Measurements from ENCODE around the gene TCAF1. TPM values are rescaled to one million over a fixed set of nuclear protein-coding genes. Genes with fewer than 3 reads are reported as not detected.

The TCAF1 gene
- total and polyA plus RNA-seq, 4 donors = 20.2 to 75.1 (median 30.1) TPM

- TF ChIP-seq SP1 (IDR thresholded peaks at IDR 0.05) = no peak
- no peak for TF ChIP-seq MAX (IDR thresholded peaks at IDR 0.05)
- TF ChIP-seq ZBTB33 (IDR thresholded peaks at IDR 0.05) = no peak
- TF ChIP-seq EGR1 (IDR thresholded peaks at IDR 0.05; ENCODE audit: low read depth in 2 of 2) = no peak
- no peak for TF ChIP-seq JUND (IDR thresholded peaks at IDR 0.05)
- TF ChIP-seq NR2F2 (IDR thresholded peaks at IDR 0.05) = no peak
- no peak for TF ChIP-seq YY1 (IDR thresholded peaks at IDR 0.05)
- no peak for TF ChIP-seq ATF3 (IDR thresholded peaks at IDR 0.05)
- no peak for TF ChIP-seq RAD21 (IDR thresholded peaks at IDR 0.05)
- no peak for TF ChIP-seq HNF4G (IDR thresholded peaks at IDR 0.05)
- no peak for TF ChIP-seq FOXA1 (IDR thresholded peaks at IDR 0.05)
- no peak for TF ChIP-seq HNF4A (conservative IDR thresholded peaks at IDR 0.05)
- DNase-seq (ENCODE audit: low spot score) = no peak
- Histone ChIP-seq H3K27me3 (ENCODE audit: control insufficient read depth in 4 of 4, insufficient read depth in 4 of 4, low read length in 3 of 4) (no peaks in the 10 kb centered on the region), H3K4me1 (ENCODE audit: control insufficient read depth in 4 of 4, insufficient read depth in 4 of 4, low read length in 3 of 4) (peaks cover 0 to 14% (median 8%) of the 10 kb centered on the region in 4 donors), H3K36me3 (ENCODE audit: control insufficient read depth in 4 of 4, insufficient read depth in 3 of 4, low read depth in 1 of 4, low read length in 3 of 4) (peaks cover 1 to 17% (median 12%) of the 10 kb centered on the region in 4 donors), H3K27ac (ENCODE audit: low read depth in 1 of 2, low read length in 2 of 2) (no peak overlapping the region), H3K9me3 (ENCODE audit: control insufficient read depth in 4 of 4, low read length in 3 of 4) (no peaks in the 10 kb centered on the region), H3K9ac (ENCODE audit: low read depth in 1 of 2, low read length in 2 of 2) (no peak overlapping the region), H3K4me3 (ENCODE audit: low read depth in 1 of 3, low read length in 3 of 3) (no peak overlapping the region)
- 76% methylated on average over 4 of the region's 4 CpGs for WGBS
These were observed 23.1 kb downstream of the TCAF1 start for GRCh38 chr7:143878884-143879283.

GRCh38 chr7:143877098-143877497 is 24.9 kb downstream of the TCAF1 start:
- Histone ChIP-seq H3K9ac (ENCODE audit: low read depth in 1 of 2, low read length in 2 of 2) (no peak overlapping the region), H3K27me3 (ENCODE audit: control insufficient read depth in 4 of 4, insufficient read depth in 4 of 4, low read length in 3 of 4) (no peaks in the 10 kb centered on the region), H3K36me3 (ENCODE audit: control insufficient read depth in 4 of 4, insufficient read depth in 3 of 4, low read depth in 1 of 4, low read length in 3 of 4) (peaks cover 1 to 17% (median 12%) of the 10 kb centered on the region in 4 donors), H3K4me1 (ENCODE audit: control insufficient read depth in 4 of 4, insufficient read depth in 4 of 4, low read length in 3 of 4) (peaks cover 0 to 14% (median 5%) of the 10 kb centered on the region in 4 donors), H3K4me3 (ENCODE audit: low read depth in 1 of 3, low read length in 3 of 3) (no peak overlapping the region), H3K27ac (ENCODE audit: low read depth in 1 of 2, low read length in 2 of 2) (no peak overlapping the region), H3K9me3 (ENCODE audit: control insufficient read depth in 4 of 4, low read length in 3 of 4) (no peaks in the 10 kb centered on the region)
- TF ChIP-seq HNF4A (conservative IDR thresholded peaks at IDR 0.05) (no peak), JUND (IDR thresholded peaks at IDR 0.05) (no peak), EGR1 (IDR thresholded peaks at IDR 0.05; ENCODE audit: low read depth in 2 of 2) (no peak), RAD21 (IDR thresholded peaks at IDR 0.05) (no peak), ATF3 (IDR thresholded peaks at IDR 0.05) (no peak), GABPA (IDR thresholded peaks at IDR 0.05 in 1 of 2, conservative IDR thresholded peaks at IDR 0.05 in 1 of 2) (no peak), ZBTB33 (IDR thresholded peaks at IDR 0.05) (no peak), FOXA2 (IDR thresholded peaks at IDR 0.05) (no peak), CTCF (IDR thresholded peaks at IDR 0.05; ENCODE audit: low read depth, low read length, missing input control) (no peak), REST (IDR thresholded peaks at IDR 0.05) (no peak), NR2F2 (IDR thresholded peaks at IDR 0.05) (no peak), FOXA1 (IDR thresholded peaks at IDR 0.05) (no peak), SP1 (IDR thresholded peaks at IDR 0.05) (no peak), TAF1 (conservative IDR thresholded peaks at IDR 0.05) (no peak), YY1 (IDR thresholded peaks at IDR 0.05) (no peak), MAX (IDR thresholded peaks at IDR 0.05) (no peak)
- DNase-seq (ENCODE audit: low spot score) = no peak
- 97% methylated on average over 3 of the region's 3 CpGs for WGBS

Data from liver (tissue), 9 donors.